Fibroblast of lung (primary cell): ENCODE data around the gene FCRLA.

ENCODE experiments used
- CTCF ChIP-seq, 2 donors: IDR thresholded peaks in 1 of 2; conservative IDR thresholded peaks in 1 of 2; 1 replicate in 1 of 2; 2 replicates in 1 of 2; pipeline ENCODE4 v1.5.1; 2011 to 2012; ENCODE audit warnings: low read length in 2 of 2, control low read depth in 1 of 2, inconsistent platforms in 1 of 2, low read depth in 1 of 2, mild to moderate bottlenecking in 1 of 2
- EZH2 ChIP-seq: IDR thresholded peaks from 2 replicates; pipeline ENCODE4 v1.5.1; 2012; ENCODE audit warnings: low read length, control low read depth, mild to moderate bottlenecking; ENCODE audit errors: missing control alignments

GRCh38 chr1:161738627-161739287 lies 31.7 kb downstream of the FCRLA start:
- TF ChIP-seq CTCF (conservative IDR thresholded peaks at IDR 0.05 in 1 of 2, IDR thresholded peaks at IDR 0.05 in 1 of 2; ENCODE audit: low read depth in 1 of 2, low read length in 2 of 2) (peak; percentile 54 to 67), EZH2 (no peak)
